Thyroid gland (tissue), 4 donors: Measurements from ENCODE around the gene PIEZO2.

ENCODE experiments used
- CTCF ChIP-seq, 6 experiments: fragments of 200-600 bp in 3 of 6; fragments of 450-650 bp in 3 of 6; sonication (generic) in 3 of 6; IDR thresholded peaks; one replicate each; pipeline ENCODE4 v1.5.1; 2016 to 2019; ENCODE audit warnings: antibody characterized with exemption in 6 of 6, mild to moderate bottlenecking in 2 of 6, inconsistent platforms in 1 of 6, moderate library complexity in 1 of 6
- POLR2A ChIP-seq, 2 donors: fragments of 450-650 bp; IDR thresholded peaks; one replicate each; pipeline ENCODE4 v1.6.1; 2017; ENCODE audit warnings: antibody characterized with exemption in 2 of 2, mild to moderate bottlenecking in 2 of 2, moderate library complexity in 1 of 2

DNA sequence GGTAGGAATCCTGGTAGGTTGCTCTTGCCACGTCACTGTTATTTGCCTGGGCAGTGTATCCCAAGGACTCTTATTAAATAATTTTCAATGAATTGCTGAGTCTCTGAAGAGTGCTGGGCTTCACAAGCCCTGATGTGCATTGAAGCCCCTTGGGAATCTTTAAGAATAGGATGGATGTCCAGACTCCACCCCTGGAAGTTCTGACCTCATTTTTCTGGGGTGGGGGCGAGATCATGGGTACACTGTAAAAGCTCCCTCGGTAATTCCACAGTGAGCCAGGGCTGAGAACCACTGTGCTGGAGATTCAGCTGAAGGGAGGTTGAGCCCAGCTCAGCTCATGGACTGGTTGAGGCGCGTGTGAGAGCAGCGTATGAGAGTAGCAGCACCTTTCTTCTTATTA lies 140.2 kb downstream of the PIEZO2 start:
- TF ChIP-seq CTCF (IDR thresholded peaks at IDR 0.05) (no peak), POLR2A (IDR thresholded peaks at IDR 0.05) (no peak)
